Measurements from ENCODE around the gene KRT82.

GRCh38 chr12:52379536-52379935, 26.6 kb downstream of the KRT82 start:
- TF ChIP-seq, protein P1, sequence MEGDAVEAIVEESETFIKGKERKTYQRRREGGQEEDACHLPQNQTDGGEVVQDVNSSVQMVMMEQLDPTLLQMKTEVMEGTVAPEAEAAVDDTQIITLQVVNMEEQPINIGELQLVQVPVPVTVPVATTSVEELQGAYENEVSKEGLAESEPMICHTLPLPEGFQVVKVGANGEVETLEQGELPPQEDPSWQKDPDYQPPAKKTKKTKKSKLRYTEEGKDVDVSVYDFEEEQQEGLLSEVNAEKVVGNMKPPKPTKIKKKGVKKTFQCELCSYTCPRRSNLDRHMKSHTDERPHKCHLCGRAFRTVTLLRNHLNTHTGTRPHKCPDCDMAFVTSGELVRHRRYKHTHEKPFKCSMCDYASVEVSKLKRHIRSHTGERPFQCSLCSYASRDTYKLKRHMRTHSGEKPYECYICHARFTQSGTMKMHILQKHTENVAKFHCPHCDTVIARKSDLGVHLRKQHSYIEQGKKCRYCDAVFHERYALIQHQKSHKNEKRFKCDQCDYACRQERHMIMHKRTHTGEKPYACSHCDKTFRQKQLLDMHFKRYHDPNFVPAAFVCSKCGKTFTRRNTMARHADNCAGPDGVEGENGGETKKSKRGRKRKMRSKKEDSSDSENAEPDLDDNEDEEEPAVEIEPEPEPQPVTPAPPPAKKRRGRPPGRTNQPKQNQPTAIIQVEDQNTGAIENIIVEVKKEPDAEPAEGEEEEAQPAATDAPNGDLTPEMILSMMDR (IDR thresholded peaks at IDR 0.05; ENCODE audit: low read length), result no peak
- no peak for TF ChIP-seq EZH2 (IDR thresholded peaks at IDR 0.05; ENCODE audit: borderline replicate concordance, low read length)

Data from OCI-LY1 (cell line).